GM18868 (cell line): ENCODE data around the gene NEK7.
A peak's percentile ranks its signal among the peaks of the same experiment; 100 is the strongest.

Source experiments
- ATAC-seq: cut with Tn5 transposase; IDR thresholded peaks from one replicate; pipeline ENCODE4 v1.9.1; 2021; ENCODE audit warnings: mild to moderate bottlenecking, moderate library complexity; ENCODE audit not compliant: unreplicated experiment

The NEK7 gene

GRCh38 chr1:198330982-198331615, 174.3 kb downstream of the NEK7 start:
- ATAC-seq, result no peak

GRCh38 chr1:198333744-198334143, 176.9 kb downstream of the NEK7 start:
- ATAC-seq, result no peak

GRCh38 chr1:198335663-198336062, 178.9 kb downstream of the NEK7 start:
- ATAC-seq, result no peak

DNA sequence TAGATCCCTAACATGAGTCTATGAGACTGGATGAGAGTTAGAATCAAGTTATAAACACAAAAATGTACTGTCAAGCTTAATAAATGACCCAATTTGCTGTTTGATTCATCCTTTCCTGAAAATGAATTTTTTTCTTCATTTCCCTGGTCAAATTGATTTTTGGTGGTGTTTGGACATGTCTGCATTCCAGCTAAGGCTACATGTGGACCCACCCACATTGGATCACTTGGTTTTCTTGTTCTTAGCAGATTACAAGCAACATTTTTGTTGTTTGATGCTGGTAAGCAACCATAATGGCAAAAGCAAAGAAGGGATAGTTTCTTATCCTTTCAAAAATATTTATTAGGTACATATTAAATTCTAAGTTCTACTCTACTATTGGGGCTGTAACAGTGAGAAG, 181.1 kb downstream of the NEK7 start:
- no peak for ATAC-seq

GRCh38 chr1:198340139-198340538, 183.3 kb downstream of the NEK7 start:
- ATAC-seq, result no peak

DNA sequence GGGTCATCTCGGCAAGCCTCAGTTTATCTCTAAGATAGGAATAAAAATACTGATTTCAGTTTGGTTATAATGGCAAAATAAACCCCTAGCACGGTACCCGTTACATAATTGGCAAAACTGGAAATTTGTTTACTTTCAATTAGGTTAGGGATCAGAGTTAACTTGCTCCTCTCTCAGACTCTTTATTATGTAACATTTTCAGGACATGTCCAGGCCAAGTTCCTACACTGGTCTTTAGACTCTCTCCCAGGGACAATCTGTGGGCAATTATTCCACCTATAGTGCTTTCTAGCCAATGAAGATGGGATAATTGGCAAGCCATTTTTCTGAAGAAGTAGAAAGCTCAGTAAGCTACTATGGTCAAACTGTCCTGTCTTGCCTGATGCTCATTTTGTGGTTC, 189.4 kb downstream of the NEK7 start:
- ATAC-seq, result no peak

- no peak for ATAC-seq
These were observed 193.7 kb downstream of the NEK7 start for GRCh38 chr1:198350456-198350855.

DNA sequence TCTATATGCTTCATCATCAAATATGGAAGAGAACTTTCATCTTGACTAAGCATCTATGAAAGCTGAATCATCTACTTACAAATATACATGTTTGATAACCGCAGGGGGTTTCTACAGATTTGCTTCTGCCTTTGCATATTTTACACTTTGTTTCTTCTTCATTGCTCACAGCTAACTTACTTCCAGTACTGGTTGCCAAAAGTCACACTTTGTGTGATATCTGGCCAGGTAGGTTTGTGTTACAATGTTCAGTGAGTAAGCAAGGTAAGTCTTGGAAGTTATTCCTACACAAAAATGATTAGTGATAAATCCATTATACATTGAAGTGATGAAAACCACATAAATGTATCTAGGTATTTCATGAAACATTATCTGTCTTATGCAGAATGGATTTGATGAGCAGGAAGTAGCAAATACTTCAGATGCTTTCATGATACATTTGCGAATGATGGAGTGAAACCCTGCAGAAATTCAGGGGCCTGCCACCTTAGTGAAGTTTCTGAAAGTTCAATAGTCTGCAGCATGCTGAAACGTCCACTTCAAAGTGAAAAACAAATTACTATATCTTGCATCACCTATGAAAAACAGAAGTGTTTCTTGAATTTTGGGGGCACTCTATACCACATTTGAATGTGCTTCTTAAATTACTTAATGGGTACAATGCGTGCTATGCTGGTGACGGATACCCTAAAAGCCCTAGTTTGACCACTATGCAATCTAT, 196.3 kb downstream of the NEK7 start:
- ATAC-seq, result peak; percentile 89

GRCh38 chr1:198357937-198358336, 201.1 kb downstream of the NEK7 start:
- ATAC-seq, result no peak

GRCh38 chr1:198359024-198359653, 202.3 kb downstream of the NEK7 start:
- no peak for ATAC-seq

- no peak for ATAC-seq
These were observed 203.5 kb downstream of the NEK7 start for GRCh38 chr1:198360208-198360729.

DNA sequence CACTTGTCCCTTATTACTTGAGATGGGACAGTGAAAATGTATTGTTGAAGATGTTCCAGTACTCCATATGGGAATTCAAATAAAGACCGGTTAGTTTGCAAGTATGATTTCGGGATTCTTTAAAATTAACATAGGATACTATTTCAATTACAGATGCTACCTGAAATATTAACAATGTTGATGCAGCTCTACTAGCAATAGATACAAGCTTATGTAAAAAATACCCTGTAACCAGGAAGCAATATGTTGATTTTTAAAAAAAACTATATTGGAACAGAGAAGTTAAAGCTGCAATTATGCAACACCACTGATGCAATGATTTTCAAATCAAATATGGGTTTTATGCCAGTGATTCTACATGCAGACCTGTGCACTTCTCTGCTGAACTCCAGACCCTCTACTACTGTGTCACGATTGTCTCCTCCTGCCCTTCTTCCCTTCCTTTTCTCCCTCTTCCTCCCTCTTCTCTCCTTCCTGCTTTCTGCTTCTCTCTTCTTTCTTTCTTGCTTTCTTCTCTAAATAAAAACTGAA, 204.5 kb downstream of the NEK7 start:
- no peak for ATAC-seq

- ATAC-seq, result peak; percentile 73
These were observed 206.9 kb downstream of the NEK7 start for GRCh38 chr1:198363625-198364151.

GRCh38 chr1:198364471-198364870, 207.7 kb downstream of the NEK7 start:
- no peak for ATAC-seq

DNA sequence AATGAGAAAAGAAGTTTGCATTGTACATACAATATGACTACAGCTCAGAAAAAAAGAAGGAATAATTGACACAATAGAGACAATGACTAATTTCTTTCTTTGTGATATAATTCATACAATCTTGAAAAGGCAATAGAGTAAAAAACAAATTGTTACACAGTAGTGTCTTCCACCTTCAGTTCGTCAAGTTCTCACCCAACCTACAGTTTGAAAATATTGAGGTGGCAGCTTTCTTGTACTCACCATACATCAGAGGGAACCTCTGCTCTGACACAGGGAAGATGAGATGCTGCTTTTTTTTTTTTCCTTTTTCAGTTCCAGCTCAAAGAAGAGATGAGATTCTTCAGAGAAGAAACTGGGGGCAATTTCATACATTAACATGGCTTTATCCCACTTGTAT, 210.5 kb downstream of the NEK7 start:
- no peak for ATAC-seq

DNA sequence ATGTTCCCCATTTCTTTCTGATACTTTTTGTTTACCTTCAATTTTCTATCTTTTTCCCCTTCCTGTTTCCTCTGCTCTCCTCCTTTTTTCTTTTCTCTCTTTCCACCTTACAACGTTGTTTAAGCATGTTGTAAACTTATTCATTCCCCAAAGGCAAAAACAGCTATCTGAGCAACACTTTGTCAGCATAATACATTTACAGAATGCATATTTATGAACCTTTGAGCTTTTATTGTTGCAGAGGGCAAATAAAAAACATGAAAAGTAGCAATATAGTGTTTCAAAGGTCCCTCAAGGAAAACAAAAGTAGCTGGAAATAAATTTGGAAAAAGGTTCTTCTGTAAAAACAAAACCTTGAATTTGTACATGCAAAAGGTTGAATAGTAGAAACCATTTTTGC, 214.2 kb downstream of the NEK7 start:
- ATAC-seq, result no peak
